Kidney (tissue), 14 donors: ENCODE measurements around the gene RTL9. TPM values are rescaled to one million over a fixed set of nuclear protein-coding genes. Genes with fewer than 3 reads are reported as not detected.

Source experiments
- DNase-seq, 5 donors: peaks; one replicate each; pipeline ENCODE4 v3.0.0-alpha.2; 2013 to 2020
- FAIRE-seq: peaks from 2 replicates; lab custom pipeline; 2012; peaks lifted over from hg19 to GRCh38; lab: Jason Lieb, UNC
- H3K27ac ChIP-seq, 2 donors: one replicate each; pipeline ENCODE4 v1.7.0; 2013; ENCODE audit warnings: low read depth in 2 of 2, low read length in 2 of 2, inconsistent platforms in 1 of 2
- H3K27me3 ChIP-seq: one replicate; pipeline ENCODE4 v1.7.1; 2013; ENCODE audit warnings: low read length, inconsistent platforms; ENCODE audit not compliant: control insufficient read depth, insufficient read depth
- H3K36me3 ChIP-seq, 3 donors: one replicate each; pipeline versions ENCODE4 v1.7.0 to v1.7.1; 2013; ENCODE audit warnings: low read length in 3 of 3, control low read depth in 1 of 3, inconsistent platforms in 1 of 3; ENCODE audit not compliant: insufficient read depth in 3 of 3, control insufficient read depth in 2 of 3
- H3K4me1 ChIP-seq, 3 donors: one replicate each; pipeline versions ENCODE4 v1.7.0 to v1.7.1; 2013; ENCODE audit warnings: low read length in 3 of 3, inconsistent platforms in 1 of 3, low read depth in 1 of 3; ENCODE audit not compliant: control insufficient read depth in 2 of 3, insufficient read depth in 2 of 3
- H3K4me3 ChIP-seq, 3 donors: one replicate each; pipeline versions ENCODE4 v1.7.0 to v1.8.1; 2013; ENCODE audit warnings: low read length in 3 of 3, control low read depth in 1 of 3, inconsistent platforms in 1 of 3
- H3K9ac ChIP-seq, 3 donors: one replicate each; pipeline versions ENCODE4 v1.7.0 to v1.7.1; 2013; ENCODE audit warnings: low read length in 3 of 3, control low read depth in 1 of 3, inconsistent platforms in 1 of 3
- H3K9me3 ChIP-seq, 3 donors: one replicate each; pipeline versions ENCODE4 v1.7.0 to v1.7.1; 2013; ENCODE audit warnings: low read length in 3 of 3, control low read depth in 1 of 3, inconsistent platforms in 1 of 3; ENCODE audit not compliant: control insufficient read depth in 2 of 3, insufficient read depth in 1 of 3
- intact Hi-C: fragments of 100-400 bp; cut with DNase I; formaldehyde crosslinking; loops from one replicate; pipeline ENCODE4 v1.11.1; 2022
- polyA plus RNA-seq: library from polyadenylated mRNA; stranded (reverse); fragments of 350-450 nt; fragmentation: Illumina TruSeq; extraction: RNeasy Lipid Tissue Mini Kit (QIAGEN cat#74804); gene quantifications from one replicate; pipeline ENCODE4 v1.2.3, GENCODE V29; 2014; ENCODE audit warnings: low read depth, low replicate concordance; ENCODE audit not compliant: insufficient read depth
- total RNA-seq: library from RNA; stranded (reverse); fragmentation: NEBNext Ultra II Directional; extraction: Animal tissue kit (Norgen Biotek cat#: 25700); gene quantifications from one replicate; pipeline ENCODE4 v1.2.1, GENCODE V29; 2021
- TF ChIP-seq, protein P1 (sequence below): IDR thresholded peaks from 3 replicates; pipeline ENCODE4 v1.5.1; 2012; ENCODE audit warnings: mild to moderate bottlenecking, moderate library complexity, borderline replicate concordance; ENCODE audit not compliant: insufficient read depth; ENCODE audit errors: extremely low read depth
- donor health status: control.
- donor health status: control.
- donor health status: control.
- donor health status: control.
- donor health status: control.
- donor health status: DM: yes; HTN: yes; CAD: no.
- donor health status: Normal renal cell carcinoma (clear cell type).

RTL9 gene
- total and polyA plus RNA-seq, 2 donors from 2014 or later: not detected

DNA sequence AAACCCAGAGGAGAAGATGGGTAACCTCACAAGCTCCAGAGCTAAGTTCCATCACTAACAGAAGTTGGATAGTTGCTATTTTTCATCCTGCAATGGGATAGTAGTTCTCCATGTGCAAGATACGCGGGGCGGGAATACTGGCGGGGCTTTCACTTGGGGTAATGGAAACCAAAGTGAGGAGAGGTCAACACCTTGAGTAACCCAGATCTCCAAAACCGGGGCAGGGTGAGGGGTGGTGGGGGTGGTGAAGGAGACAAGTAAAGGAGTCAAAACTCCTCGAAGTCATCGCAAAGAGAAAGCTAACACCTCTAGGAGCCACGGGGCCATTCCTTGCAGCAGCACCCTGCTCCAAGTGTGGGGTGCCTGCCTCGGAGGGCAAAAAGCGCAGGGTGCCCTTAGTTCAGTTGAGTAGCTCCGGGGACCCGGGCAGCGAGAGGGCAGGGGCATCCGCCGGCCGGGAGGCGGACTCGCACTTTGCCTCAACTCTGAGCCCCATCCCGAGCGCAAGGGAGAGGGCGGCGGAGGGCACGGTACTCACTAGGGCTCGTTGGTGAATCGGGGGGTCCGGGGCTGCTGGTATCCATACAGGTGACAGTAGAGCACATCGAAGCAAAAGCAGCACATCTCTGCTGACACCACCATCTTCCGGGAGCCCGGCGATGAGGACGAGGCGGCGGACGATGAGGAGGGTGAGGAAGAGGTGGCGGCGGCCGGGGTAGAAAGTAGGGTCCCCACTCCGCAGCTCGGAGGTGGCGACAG, 41.4 kb upstream of the RTL9 start:
- Histone ChIP-seq H3K9ac (peak overlapping the region; percentile 51 to 55 (median 51)), H3K9me3 (no peaks in the 10 kb centered on the region), H3K27ac (peak overlapping the region; percentile 74 to 86), H3K4me3 (peak overlapping the region; percentile 57 to 72 (median 69)), H3K36me3 (no peaks in the 10 kb centered on the region), H3K4me1 (no peaks in the 10 kb centered on the region), H3K27me3 (no peaks in the 10 kb centered on the region)
- DNase-seq (peak in 4 of 5 donors; percentile 34 to 44 (median 38)), FAIRE-seq (no peak)
- intact Hi-C loops: no loop called here
- TF ChIP-seq, protein P1, sequence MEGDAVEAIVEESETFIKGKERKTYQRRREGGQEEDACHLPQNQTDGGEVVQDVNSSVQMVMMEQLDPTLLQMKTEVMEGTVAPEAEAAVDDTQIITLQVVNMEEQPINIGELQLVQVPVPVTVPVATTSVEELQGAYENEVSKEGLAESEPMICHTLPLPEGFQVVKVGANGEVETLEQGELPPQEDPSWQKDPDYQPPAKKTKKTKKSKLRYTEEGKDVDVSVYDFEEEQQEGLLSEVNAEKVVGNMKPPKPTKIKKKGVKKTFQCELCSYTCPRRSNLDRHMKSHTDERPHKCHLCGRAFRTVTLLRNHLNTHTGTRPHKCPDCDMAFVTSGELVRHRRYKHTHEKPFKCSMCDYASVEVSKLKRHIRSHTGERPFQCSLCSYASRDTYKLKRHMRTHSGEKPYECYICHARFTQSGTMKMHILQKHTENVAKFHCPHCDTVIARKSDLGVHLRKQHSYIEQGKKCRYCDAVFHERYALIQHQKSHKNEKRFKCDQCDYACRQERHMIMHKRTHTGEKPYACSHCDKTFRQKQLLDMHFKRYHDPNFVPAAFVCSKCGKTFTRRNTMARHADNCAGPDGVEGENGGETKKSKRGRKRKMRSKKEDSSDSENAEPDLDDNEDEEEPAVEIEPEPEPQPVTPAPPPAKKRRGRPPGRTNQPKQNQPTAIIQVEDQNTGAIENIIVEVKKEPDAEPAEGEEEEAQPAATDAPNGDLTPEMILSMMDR: no peak

DNA sequence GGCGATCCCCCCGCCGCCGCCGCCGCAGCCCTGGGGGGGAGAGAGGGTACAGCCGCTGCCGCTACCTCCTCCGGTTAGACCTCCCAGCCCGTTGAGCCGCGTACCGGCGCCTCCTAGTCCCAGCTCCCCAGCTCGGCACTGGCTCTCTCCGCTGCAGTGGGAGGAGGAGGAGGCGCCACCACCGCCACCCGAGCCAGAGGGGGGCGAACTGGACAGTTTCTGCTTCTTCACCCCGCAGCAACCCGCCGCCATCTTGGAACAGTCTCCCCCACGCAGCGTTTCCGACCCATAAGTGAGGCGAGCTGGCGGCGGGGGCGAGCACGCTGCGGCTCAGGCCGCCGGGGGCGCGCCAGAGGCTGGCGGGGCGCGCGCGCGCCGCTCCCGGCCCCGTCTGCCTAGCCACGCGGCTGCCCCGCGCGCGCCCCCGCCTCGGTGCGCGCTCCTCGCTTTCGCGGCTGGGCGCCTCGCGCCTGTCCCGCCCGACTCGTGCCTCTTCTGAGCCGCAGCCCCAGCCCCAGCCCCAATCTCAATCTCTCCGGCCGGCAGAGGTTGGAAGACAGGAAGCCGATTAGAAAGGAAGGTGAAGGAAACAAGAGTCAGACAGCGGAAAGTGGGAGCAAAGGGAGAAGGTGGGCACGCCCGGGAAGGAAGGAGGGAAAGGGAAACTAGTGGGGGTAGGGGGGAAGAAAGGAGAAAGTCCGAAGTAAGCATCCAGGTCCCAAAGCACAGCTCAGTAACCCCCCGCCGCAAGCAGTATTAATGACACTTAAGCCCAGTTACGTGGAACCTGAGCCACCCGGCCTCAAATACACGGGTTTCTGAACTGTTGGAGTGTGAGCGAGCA, 40.6 kb upstream of the RTL9 start, which contains the start of gene AMMECR1:
TSS of gene AMMECR1 (minus strand) at position 266 of the 844 bp plus-strand sequence. CDS start at position 252, 14 bp downstream.
- intact Hi-C loops: no loop called here
- TF ChIP-seq, protein P1: no peak

DNA sequence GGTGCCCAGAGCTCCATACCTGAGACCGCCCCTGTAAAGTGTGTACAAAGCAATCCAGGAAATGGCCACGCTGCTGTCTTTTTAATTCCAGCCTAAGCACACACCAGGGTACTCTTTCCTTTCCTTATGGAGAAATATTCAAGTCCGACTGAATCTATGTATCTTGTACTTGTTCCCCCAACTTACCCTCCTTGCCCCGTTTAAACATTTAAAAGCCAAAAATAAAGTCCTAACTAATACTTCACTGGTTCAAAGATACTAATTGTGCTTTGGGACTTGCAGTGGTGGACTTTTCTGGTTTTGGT, 40.0 kb upstream of the RTL9 start:
- FAIRE-seq: no peak

More for the DNA sequence above, 40.6 kb upstream of the RTL9 start, which contains the start of gene AMMECR1:
- Histone ChIP-seq H3K36me3 (no peaks in the 10 kb centered on the region), H3K27me3 (no peaks in the 10 kb centered on the region), H3K9me3 (no peaks in the 10 kb centered on the region), H3K4me3 (peak within 1 kb of the TSS; percentile 72 to 75 (median 73)), H3K4me1 (no peaks in the 10 kb centered on the region), H3K27ac (peak within 1 kb of the TSS; percentile 82 to 86), H3K9ac (peak within 1 kb of the TSS; percentile 55 to 85 (median 67))
- FAIRE-seq (no peak), DNase-seq (peak; percentile 83 to 94 (median 88))

More for the DNA sequence above, 40.0 kb upstream of the RTL9 start:
- no peak for DNase-seq
- intact Hi-C loops: no loop called here
- H3K4me1 ChIP-seq: no peaks in the 10 kb centered on the region
- TF ChIP-seq, protein P1: no peak
- peak overlapping the region; percentile 49 to 85 (median 67) for H3K9ac ChIP-seq
- no peaks in the 10 kb centered on the region for H3K27me3 ChIP-seq
- peak overlapping the region; percentile 29 to 82 for H3K27ac ChIP-seq
- H3K4me3 ChIP-seq: peak overlapping the region; percentile 71 to 75 (median 73)
- no peaks in the 10 kb centered on the region for H3K36me3 ChIP-seq
- H3K9me3 ChIP-seq: no peaks in the 10 kb centered on the region
